DOHH2 (cell line): ENCODE data around the gene ABCF1.

ENCODE experiments used
- H3F3A ChIP-seq: fragments of 200-600 bp; sonication (generic), shearing (Covaris generic); 2 replicates; pipeline ENCODE4 v1.6.0; 2016; ENCODE audit warnings: antibody characterized with exemption, mild to moderate bottlenecking; ENCODE audit not compliant: control insufficient read depth, insufficient read depth
- H3K27ac ChIP-seq: fragments of 200-600 bp; sonication (generic); 2 replicates; pipeline ENCODE4 v1.5.1; 2014; ENCODE audit warnings: low read depth, mild to moderate bottlenecking, low read length, moderate library complexity
- H3K27me3 ChIP-seq: fragments of 200-600 bp; sonication (generic); 2 replicates; pipeline ENCODE4 v1.6.1; 2014; ENCODE audit warnings: mild to moderate bottlenecking, low read length, mixed read lengths; ENCODE audit not compliant: control insufficient read depth
- H3K36me3 ChIP-seq: fragments of 200-600 bp; sonication (generic); 2 replicates; pipeline ENCODE4 v1.6.1; 2014; ENCODE audit warnings: mild to moderate bottlenecking, low read length, moderate library complexity, mixed read lengths; ENCODE audit not compliant: control insufficient read depth
- H3K4me1 ChIP-seq: fragments of 200-600 bp; sonication (generic); 2 replicates; pipeline ENCODE4 v1.6.1; 2014; ENCODE audit warnings: mild to moderate bottlenecking, low read length, mixed read lengths; ENCODE audit not compliant: control insufficient read depth
- H3K4me2 ChIP-seq: fragments of 200-600 bp; sonication (generic); 2 replicates; pipeline ENCODE4 v1.6.0; 2014; ENCODE audit warnings: mild to moderate bottlenecking, low read length, moderate library complexity
- H3K4me3 ChIP-seq: fragments of 200-600 bp; sonication (generic); 2 replicates; pipeline ENCODE4 v1.5.1; 2014; ENCODE audit warnings: mild to moderate bottlenecking, low read length, mixed read lengths
- H3K79me2 ChIP-seq: fragments of 200-600 bp; sonication (generic); 2 replicates; pipeline ENCODE4 v1.6.1; 2014; ENCODE audit warnings: mild to moderate bottlenecking, low read length, mixed read lengths; ENCODE audit not compliant: control insufficient read depth
- H3K9me2 ChIP-seq: fragments of 200-600 bp; sonication (generic); replicated peaks from 2 replicates; pipeline ENCODE4 v1.6.1; 2014; ENCODE audit warnings: mild to moderate bottlenecking, low read length, mixed read lengths; ENCODE audit not compliant: control insufficient read depth
- H3K9me3 ChIP-seq: fragments of 200-600 bp; sonication (generic); 2 replicates; pipeline ENCODE4 v1.6.1; 2014; ENCODE audit warnings: antibody characterized with exemption, low read length, mixed read lengths; ENCODE audit not compliant: control insufficient read depth, insufficient read depth
- H4K20me1 ChIP-seq: fragments of 200-600 bp; sonication (generic); 2 replicates; pipeline ENCODE4 v1.6.0; 2014; ENCODE audit warnings: low read depth, mild to moderate bottlenecking, antibody characterized with exemption, low read length, moderate library complexity; ENCODE audit not compliant: control insufficient read depth, insufficient read depth
- CTCF ChIP-seq: fragments of 200-600 bp; sonication (generic); IDR thresholded peaks from one replicate; pipeline ENCODE4 v1.5.1; 2014; ENCODE audit warnings: antibody characterized with exemption, mild to moderate bottlenecking, low read depth, low read length; ENCODE audit not compliant: poor library complexity, severe bottlenecking
- EZH2phosphoT487 ChIP-seq: fragments of 200-600 bp; sonication (generic); IDR thresholded peaks from 2 replicates; pipeline ENCODE4 v1.6.1; 2017; ENCODE audit warnings: borderline replicate concordance, mild to moderate bottlenecking, antibody characterized with exemption, low read length, moderate library complexity, mixed read lengths

ABCF1 gene

DNA sequence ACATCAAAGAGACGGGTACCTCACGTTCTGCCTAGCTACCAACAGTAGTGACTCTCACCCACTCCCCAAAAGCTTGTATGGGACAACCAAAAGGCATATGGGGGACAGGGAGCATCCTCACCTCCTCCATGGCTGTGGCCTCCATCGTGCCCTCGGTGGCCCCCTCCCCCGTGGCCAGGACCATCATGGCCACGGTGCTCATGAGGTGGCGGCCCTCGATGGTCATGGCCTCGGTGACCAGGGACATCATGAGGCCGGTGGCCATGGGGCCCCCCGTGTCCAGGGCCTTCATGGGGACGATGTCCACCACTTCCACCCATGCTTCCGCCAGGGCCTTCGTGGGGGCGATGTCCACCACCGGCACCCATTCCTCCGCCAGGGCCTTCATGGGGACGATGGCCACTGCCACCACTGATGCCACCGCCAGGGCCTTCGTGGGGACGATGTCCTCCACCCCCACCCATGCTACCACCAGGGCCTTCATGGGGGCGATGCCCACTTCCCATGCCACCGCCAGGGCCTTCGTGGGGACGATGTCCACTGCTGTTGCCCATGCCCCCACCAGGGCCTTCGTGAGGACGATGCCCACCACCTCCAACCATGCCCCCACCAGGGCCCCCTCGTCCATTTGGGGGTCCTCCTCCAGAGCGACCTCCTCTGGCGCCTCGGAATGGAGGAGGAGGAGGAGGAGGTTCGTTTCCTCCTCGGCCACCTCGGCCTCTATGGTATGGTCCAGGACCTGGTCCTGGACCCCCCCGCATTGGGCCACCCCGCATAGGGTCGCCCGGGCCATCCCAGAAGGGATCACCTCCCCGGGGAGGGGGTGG lies 30.8 kb downstream of the ABCF1 start:
- no peak overlapping the region for H3K27ac ChIP-seq
- H3K4me1 ChIP-seq = no peaks in the 10 kb centered on the region
- no peaks in the 10 kb centered on the region for H4K20me1 ChIP-seq
- H3K9me3 ChIP-seq = no peaks in the 10 kb centered on the region
- no peak for TF ChIP-seq CTCF
- TF ChIP-seq EZH2phosphoT487 = no peak
- peaks cover 78% of the 10 kb centered on the region for H3K36me3 ChIP-seq
- no peaks in the 10 kb centered on the region for H3K27me3 ChIP-seq
- peaks cover 25% of the 10 kb centered on the region for H3F3A ChIP-seq
- H3K9me2 ChIP-seq = no peaks in the 10 kb centered on the region
- no peak overlapping the region for H3K4me2 ChIP-seq
- no peaks in the 10 kb centered on the region for H3K79me2 ChIP-seq
- no peak overlapping the region for H3K4me3 ChIP-seq

DNA sequence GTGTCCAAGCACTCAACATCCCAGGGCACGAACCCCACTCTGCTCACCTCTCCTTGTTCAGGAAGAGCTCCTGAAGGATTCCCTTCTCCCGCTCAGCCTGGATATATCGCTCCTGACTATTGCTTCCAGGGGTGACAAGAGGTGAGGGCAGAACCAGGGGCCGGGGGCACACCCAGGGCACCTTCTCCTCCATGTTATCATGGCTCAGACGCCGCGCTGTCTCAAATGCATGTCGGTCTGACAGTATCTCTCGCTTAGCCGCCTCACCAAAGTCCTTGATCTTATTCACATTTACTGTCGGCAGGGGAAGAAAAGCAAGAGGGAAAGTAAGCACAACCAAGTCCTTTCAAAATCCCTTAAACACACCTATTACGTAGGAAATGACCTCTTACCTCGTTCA lies 32.7 kb downstream of the ABCF1 start:
- H3K9me2 ChIP-seq = no peaks in the 10 kb centered on the region
- no peak for TF ChIP-seq CTCF
- TF ChIP-seq EZH2phosphoT487 = no peak
- H3K27ac ChIP-seq = no peak overlapping the region
- H4K20me1 ChIP-seq = no peaks in the 10 kb centered on the region
- peaks cover 26% of the 10 kb centered on the region for H3F3A ChIP-seq
- H3K9me3 ChIP-seq = no peaks in the 10 kb centered on the region
- H3K27me3 ChIP-seq = no peaks in the 10 kb centered on the region
- H3K79me2 ChIP-seq = no peaks in the 10 kb centered on the region
- no peak overlapping the region for H3K4me3 ChIP-seq
- H3K4me1 ChIP-seq = no peaks in the 10 kb centered on the region
- H3K36me3 ChIP-seq = peaks cover 93% of the 10 kb centered on the region
- H3K4me2 ChIP-seq = no peak overlapping the region

DNA sequence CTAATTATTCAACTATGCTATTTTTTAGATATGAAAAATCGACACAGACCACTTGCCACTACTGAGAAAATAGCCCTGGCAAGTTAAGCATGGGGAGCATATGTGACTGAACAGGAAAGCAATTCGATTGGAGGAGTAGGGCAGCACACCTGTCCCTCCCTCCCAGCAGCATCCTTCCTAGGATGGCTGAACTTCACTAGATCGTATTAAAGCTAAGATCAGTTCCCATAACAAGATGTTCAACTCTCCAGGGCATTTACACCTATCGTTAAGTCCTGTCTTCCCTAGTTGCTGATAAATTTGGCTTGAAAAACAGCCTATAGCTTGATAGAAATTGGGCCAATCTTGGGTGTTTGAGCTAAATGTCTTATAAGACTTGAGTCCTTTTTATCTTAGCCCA lies 38.8 kb downstream of the ABCF1 start:
- H3K79me2 ChIP-seq = peaks cover 54% of the 10 kb centered on the region

More for the DNA sequence above, 38.8 kb downstream of the ABCF1 start:
- no peak overlapping the region for H3K4me2 ChIP-seq
- no peaks in the 10 kb centered on the region for H3K9me3 ChIP-seq
- no peak overlapping the region for H3K4me3 ChIP-seq
- H3K9me2 ChIP-seq = no peaks in the 10 kb centered on the region
- peaks cover 29% of the 10 kb centered on the region for H3K4me1 ChIP-seq
- peaks cover 93% of the 10 kb centered on the region for H3K36me3 ChIP-seq
- peaks cover 16% of the 10 kb centered on the region for H4K20me1 ChIP-seq
- no peak for TF ChIP-seq EZH2phosphoT487
- TF ChIP-seq CTCF = no peak
- H3K27me3 ChIP-seq = no peaks in the 10 kb centered on the region
- H3K27ac ChIP-seq = no peak overlapping the region
- peaks cover 27% of the 10 kb centered on the region for H3F3A ChIP-seq
